Nephron progenitor cell (in vitro differentiated cells): Measurements from ENCODE around the gene PDZD8.

ENCODE experiments used
- DNase-seq: peaks from one replicate; pipeline ENCODE4 v3.0.0; 2021
- H3K27ac Mint-ChIP-seq: 2 replicates; pipeline ENCODE4 v1.8.0; 2021; ENCODE audit warnings: mild to moderate bottlenecking, moderate library complexity, mixed read lengths
- H3K27me3 Mint-ChIP-seq: 2 replicates; pipeline ENCODE4 v1.8.0; 2021; ENCODE audit warnings: mild to moderate bottlenecking, low read depth, mixed read lengths; ENCODE audit not compliant: poor library complexity
- H3K36me3 Mint-ChIP-seq: 2 replicates; pipeline ENCODE4 v1.8.0; 2021; ENCODE audit warnings: low read depth, mixed read lengths
- H3K4me1 Mint-ChIP-seq: 2 replicates; pipeline ENCODE4 v1.8.0; 2021; ENCODE audit warnings: mixed read lengths
- H3K4me3 Mint-ChIP-seq: 2 replicates; pipeline ENCODE4 v1.8.0; 2021; ENCODE audit warnings: mild to moderate bottlenecking, moderate library complexity, mixed read lengths
- H3K9me3 Mint-ChIP-seq: 2 replicates; pipeline ENCODE4 v1.8.0; 2021; ENCODE audit warnings: mild to moderate bottlenecking, moderate library complexity, mixed read lengths
- CTCF ChIP-seq: fragments of 200-600 bp; sonication (generic); IDR thresholded peaks from 2 replicates; pipeline ENCODE4 v1.5.0; 2021; ENCODE audit warnings: antibody characterized with exemption

The PDZD8 gene

GRCh38 chr10:117367718-117368117 is 7.5 kb downstream of the PDZD8 start:
- Mint-ChIP-seq H3K27me3 (no peaks in the 10 kb centered on the region), H3K27ac (no peak overlapping the region), H3K36me3 (peaks cover 21% of the 10 kb centered on the region), H3K9me3 (no peaks in the 10 kb centered on the region), H3K4me3 (no peak overlapping the region), H3K4me1 (peaks cover 20% of the 10 kb centered on the region)
- no peak for TF ChIP-seq CTCF
- DNase-seq: no peak

- Mint-ChIP-seq H3K9me3 (no peaks in the 10 kb centered on the region), H3K36me3 (peaks cover 15% of the 10 kb centered on the region), H3K27ac (no peak overlapping the region), H3K27me3 (no peaks in the 10 kb centered on the region), H3K4me1 (peaks cover 10% of the 10 kb centered on the region), H3K4me3 (no peak overlapping the region)
- TF ChIP-seq CTCF: no peak
- DNase-seq: no peak
These were observed 8.5 kb downstream of the PDZD8 start for GRCh38 chr10:117366741-117367140.

- peaks cover 10% of the 10 kb centered on the region for H3K4me1 Mint-ChIP-seq
- H3K36me3 Mint-ChIP-seq: peaks cover 15% of the 10 kb centered on the region
- H3K27me3 Mint-ChIP-seq: no peaks in the 10 kb centered on the region
- no peaks in the 10 kb centered on the region for H3K9me3 Mint-ChIP-seq
- no peak overlapping the region for H3K27ac Mint-ChIP-seq
- no peak for TF ChIP-seq CTCF
- H3K4me3 Mint-ChIP-seq: no peak overlapping the region
- no peak for DNase-seq
These were observed 9.6 kb downstream of the PDZD8 start for GRCh38 chr10:117365612-117366011.

GRCh38 chr10:117364110-117364960 is 10.9 kb downstream of the PDZD8 start:
- H3K4me1 Mint-ChIP-seq: peaks cover 5% of the 10 kb centered on the region

GRCh38 chr10:117363028-117363427 is 12.2 kb downstream of the PDZD8 start:
- peaks cover 5% of the 10 kb centered on the region for H3K4me1 Mint-ChIP-seq
- H3K27ac Mint-ChIP-seq: no peak overlapping the region

More at GRCh38 chr10:117364110-117364960, 10.9 kb downstream of the PDZD8 start:
- H3K4me3 Mint-ChIP-seq: no peak overlapping the region
- peaks cover 7% of the 10 kb centered on the region for H3K36me3 Mint-ChIP-seq
- TF ChIP-seq CTCF: no peak
- H3K27me3 Mint-ChIP-seq: peaks cover 1% of the 10 kb centered on the region
- no peak overlapping the region for H3K27ac Mint-ChIP-seq
- DNase-seq: no peak
- no peaks in the 10 kb centered on the region for H3K9me3 Mint-ChIP-seq

More at GRCh38 chr10:117363028-117363427, 12.2 kb downstream of the PDZD8 start:
- Mint-ChIP-seq H3K9me3 (no peaks in the 10 kb centered on the region), H3K36me3 (peaks cover 9% of the 10 kb centered on the region), H3K4me3 (no peak overlapping the region), H3K27me3 (peaks cover 3% of the 10 kb centered on the region)
- no peak for DNase-seq
- no peak for TF ChIP-seq CTCF
